NCI-H128 (cell line): ENCODE results near the gene HINT3.
"Not testable (repeated sequence)": the region's sequence is repeated elsewhere in the genome, so short reads cannot be mapped to it uniquely, and the experiment has no call there.

Source experiments
- DNase-seq: peaks from one replicate; lab custom pipeline; 2025; ENCODE audit not compliant: unreplicated experiment; lab: John Stamatoyannopoulos, UW

The HINT3 gene

DNA sequence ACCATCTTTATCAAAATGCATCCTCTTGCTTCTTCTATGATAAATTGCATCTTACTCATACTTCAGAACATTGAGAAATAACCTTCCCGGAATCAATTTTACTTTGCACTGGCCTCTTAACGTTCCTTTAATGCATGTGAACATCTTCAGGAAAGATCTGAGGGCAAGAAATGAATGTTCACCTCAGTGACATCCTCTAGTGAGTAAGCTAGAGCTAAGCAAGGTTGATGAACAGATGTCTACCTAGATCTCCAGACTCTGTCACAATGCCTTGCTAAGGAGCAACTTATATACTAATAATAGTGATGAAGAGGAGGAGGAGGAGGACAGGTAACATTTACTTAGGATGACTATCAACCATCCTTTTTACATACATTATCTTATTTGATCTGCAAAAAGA, 16.8 kb upstream of the HINT3 start:
- no peak for DNase-seq

DNA sequence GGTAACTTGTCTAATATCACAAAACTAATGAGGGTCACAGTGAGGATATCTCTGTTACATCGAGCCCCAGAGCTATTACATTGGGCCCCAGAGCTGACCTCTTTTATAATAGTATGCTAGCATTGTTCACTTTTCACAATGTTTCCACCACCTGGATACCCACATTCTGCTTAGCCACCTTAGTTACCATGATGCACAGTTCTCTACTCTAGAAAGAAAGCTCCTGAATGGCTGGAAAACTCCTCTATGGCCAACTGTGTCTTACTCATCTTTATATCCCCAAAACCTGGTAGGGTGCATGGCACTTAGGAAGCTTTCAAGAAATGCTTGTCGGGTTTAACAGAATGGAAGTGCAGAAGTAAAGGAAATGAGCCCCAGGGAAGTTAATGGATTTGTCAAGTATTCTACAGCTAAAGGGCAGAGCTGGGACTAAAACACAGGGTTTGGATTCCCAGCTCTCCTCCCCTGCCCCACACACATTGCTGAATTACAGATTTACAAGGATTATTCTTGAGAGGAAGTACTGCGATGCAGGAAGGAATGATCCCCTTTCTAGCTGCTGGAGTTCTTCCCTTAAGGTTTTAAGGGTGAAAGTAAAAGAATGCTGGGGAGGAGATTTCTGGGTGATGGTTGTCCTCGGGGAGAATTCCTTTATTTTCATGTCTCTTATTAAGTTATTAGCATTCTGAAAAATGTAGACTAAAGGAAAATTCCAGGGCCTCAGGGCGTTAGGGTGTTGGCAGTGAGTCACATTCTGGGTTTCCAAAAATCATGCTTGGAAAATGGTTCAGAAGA, 16.1 kb upstream of the HINT3 start:
- DNase-seq = no peak

DNA sequence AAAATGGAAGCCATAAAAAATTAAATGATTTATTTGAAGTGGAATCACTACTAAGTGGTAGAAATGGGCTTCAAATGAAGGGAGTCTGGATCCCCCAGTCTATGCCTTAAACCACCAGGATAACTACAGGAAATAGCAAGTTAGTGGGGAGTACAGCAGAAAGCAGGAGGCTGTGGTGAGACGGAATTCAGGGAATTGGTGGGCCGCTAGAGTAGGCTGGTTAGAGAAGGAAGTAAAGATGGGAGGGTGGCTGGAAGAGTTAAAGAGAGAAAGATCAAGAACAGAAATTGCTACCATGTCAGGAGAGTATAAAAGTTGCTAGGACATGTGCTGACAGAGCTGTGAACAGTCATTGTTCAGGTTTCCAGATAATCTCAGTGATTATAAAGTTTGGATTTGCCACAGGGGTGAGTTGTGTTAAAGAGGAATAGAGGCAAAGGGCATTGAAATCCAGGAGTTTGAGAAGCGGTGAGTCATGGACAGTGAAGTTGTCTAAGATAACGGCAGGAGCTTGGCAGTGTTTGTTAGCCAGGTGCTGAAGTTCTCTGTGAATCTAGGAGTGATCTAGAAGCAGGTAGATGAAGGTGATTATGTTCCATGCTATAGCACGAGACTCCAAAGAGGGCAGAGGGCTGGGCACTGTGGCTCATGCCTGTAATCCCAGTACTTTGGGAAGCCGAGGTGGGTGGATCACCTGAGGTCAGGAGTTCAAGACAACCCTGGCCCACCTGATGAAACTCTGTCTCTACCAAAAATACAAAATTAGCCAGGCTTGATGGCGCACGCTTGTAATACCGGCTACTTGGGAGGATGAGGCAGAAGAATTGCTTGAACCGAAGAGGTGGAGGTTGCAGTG, 13.7 kb upstream of the HINT3 start:
- DNase-seq = no peak

DNA sequence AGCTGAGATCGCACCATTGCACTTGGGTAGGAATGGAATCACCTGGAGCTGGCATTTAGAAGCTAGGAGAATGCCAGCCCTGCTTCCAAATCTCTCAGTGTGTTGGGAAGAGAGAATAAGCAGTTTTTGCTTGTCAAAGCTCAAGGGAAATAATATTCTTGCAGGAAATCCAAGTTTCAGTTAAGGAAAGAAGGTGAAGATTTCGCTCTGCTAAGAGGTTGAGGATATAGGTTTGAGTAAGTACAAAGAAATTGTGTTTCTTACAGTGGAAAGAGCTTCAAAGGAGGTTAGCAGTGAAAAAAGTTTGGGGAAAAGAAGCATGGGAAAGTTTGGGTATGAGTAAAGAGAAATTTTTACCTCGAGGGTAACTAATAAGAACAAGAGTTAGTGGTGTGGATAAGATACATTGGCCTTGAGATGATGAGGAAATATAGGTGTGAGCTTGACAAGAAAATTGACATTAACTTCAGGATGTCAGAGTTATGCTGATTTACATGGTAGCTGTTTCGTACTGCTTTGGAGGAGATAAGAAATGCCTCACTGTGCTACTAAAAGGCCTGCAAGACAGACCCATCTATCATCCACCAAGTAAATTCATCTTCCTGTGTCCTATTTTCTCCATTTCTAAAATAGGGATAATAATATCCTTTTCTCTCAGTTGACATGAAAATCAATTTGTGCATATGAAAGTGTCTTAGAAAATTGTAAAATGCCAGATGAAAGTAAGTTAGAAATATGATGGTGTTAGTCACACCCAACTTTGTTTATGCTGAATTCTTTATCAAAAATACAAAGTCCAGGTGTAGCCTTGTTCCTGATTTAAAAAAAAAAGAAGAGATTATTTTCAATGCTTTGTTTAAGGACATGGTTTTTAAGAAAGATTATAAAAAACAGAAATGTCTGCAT, 12.8 kb upstream of the HINT3 start:
- DNase-seq = no peak

DNA sequence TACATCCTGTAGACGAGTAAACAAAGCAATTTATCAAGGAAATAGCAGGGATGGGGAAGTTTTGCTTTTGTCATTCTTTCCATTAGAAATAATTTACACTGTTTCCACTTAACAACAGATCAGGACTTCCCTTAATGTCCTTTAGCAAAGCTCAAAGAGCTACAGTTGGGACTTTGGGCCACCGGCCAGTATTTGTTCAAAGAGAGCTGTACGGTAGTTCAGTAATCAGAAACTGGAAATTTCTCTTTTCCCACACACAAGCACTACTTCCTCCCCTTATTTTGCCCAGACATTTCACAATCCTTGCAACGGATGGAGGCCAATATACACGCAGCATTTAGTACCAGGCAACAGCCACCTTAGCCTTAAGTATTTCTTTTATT, 12.1 kb upstream of the HINT3 start:
- no peak for DNase-seq

DNA sequence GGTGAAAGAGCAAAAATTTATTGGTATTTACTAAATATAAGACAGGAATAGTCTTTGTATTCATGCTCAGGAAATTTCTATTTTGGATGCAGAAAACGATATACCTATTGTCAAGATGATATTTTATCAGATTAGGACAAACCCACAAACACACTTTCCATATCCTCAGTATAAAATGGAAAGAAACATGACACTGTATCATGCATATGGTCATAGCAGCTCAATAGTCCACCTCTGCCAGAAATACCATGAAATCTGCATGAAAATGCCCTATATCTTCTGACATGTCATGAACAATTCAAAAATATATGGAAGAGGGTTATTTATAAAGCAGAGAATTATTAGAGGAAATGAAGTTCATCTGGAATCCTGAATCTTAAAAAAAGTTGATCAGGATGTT, 11.7 kb upstream of the HINT3 start:
- DNase-seq = no peak

DNA sequence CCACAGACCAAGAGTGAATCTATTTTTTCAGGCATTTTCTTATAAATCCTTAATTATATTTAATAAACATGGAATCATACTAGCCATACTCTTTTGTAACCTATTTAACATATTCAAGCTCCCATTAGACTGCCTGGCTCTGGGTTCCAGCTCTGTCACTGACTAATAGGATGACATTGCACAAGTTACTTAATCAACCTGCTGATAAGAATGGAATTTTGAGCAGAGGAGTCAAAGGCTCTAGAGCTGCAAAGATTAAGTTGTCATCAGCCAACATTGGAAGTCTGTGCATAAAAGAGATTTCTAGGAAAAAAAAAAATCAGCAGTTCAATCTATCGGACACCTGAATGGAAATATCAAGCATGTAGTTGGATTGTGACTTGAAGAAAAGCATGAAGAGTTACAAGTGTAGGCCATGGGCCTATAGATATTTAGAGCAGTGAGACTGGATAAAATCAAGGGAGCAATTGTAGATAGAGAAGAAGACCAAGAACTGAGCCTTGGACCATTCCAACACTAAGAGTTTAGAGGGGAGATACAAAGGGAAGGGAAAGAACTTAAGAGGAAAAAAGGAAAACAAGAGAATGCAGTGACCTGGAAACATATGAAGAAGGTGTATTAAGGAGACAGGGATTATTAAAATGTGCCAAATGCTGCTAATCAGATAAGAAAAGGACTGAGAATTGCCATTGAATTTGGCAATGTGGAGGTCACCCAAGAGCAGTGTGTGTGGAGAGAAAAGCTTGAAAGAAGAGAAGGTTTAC, 11.0 kb upstream of the HINT3 start:
- no peak for DNase-seq

DNA sequence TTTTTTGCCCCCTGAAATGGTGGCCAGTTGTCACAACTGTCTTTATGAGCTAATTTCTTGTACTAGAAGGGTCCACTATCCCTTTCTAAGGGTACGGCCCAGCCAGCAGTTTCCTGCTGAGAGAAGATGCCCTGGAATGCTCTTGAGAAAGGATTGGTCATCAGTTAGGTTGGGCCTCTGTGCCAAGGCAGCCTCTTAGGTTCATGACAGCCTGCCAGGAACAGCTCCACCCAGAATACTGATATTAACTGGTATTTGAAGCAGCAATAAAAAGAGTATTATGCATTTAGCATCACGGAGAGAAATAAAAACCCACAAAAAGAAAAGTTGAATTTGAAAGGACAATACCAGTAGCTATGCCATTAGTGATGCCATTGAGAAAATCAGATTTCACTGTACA, 9.0 kb upstream of the HINT3 start:
- DNase-seq = no peak

DNA sequence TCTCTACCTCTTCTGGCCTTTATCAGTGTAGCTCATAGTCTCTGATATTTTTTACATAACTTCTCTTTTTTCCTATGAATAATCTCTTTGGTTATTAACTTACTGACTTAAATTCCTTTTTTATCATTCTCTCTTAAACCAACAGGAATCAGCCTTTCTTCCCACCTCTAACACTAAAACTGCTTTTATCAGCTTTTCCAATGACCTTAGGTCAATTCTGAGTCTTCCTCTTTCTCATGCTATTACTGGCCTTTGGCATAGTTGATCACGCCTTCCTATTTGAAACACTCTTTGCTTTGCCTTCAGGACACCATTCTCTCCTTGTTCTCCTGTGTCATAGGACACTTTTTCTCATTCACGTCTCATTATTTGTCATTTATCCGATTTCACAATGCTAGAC, 8.1 kb upstream of the HINT3 start:
- DNase-seq = no peak

DNA sequence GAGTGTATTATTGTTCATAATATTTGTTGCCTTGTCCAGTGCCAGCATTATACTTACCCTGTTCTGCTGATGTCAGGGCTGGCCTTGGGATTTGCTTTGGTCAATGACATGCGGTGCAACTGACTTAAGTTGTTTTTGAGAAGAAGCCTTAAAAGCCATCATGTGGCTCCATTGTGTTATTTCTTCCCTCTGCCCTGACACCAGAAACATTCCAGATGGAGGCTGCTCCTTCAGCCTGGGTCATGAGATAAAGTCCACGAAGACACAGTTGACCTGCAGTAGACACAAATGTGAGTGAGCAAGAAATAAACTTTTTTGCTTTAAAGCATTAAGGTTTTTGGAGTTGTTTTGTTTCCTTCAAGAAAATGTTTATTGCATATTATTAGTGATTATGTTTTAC, 7.5 kb upstream of the HINT3 start:
- no peak for DNase-seq

DNA sequence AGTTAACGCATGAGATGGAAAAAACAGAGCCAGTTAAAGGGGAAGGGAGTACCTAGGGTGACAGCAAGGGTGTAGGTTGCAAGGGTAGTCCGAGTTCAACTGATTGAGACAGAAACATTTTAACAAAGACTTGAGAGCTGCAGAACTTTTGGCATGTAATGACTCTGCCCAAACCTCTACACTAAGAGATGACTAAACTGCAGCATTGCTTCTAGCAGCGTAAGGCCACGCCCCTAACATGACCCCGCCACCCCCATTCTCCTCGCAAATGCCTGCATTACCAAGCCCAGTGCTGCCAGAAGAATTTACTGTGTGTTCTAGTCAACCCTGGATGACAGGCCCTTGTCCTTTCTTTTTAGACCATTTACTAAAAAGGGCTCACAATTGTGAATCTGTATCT, 6.3 kb upstream of the HINT3 start:
- DNase-seq = no peak

DNA sequence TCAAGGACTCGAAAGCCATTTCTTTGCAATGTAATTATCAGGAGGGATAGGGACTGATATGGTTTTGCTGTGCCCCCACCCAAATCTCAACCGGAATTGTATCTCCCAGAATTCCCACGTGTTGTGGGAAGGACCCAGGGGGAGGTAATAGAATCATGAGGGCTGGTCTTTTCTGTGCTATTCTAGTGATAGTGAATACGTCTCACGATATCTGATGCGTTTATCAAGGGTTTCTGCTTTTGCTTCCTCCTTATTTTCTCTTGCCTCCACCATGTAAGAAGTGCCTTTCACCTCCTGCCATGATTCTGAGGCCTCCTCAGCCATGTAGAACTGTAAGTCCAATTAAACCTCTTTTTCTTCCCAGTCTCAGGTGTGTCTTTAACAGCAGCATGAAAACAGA, 5.9 kb upstream of the HINT3 start:
- DNase-seq = not testable (repeated sequence)

DNA sequence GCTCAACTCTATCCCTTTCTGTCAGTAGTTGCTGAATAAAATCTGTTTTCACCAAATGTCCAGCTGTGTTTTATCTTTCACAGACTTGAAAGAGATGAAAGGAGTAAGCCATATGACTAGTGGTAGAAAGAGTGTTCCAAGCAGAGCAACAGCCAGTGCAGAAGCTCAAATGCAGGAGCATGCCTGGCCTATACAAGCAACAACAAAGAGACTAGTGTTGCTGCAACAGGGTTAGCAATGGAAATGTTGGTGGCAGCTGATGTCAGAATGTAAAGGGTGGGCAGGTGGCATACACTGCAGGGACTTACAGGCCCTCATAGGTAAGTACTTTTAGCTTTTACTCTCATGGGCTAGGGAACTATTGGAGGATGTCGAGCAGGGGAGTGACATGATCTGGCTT, 5.2 kb upstream of the HINT3 start:
- DNase-seq = no peak

DNA sequence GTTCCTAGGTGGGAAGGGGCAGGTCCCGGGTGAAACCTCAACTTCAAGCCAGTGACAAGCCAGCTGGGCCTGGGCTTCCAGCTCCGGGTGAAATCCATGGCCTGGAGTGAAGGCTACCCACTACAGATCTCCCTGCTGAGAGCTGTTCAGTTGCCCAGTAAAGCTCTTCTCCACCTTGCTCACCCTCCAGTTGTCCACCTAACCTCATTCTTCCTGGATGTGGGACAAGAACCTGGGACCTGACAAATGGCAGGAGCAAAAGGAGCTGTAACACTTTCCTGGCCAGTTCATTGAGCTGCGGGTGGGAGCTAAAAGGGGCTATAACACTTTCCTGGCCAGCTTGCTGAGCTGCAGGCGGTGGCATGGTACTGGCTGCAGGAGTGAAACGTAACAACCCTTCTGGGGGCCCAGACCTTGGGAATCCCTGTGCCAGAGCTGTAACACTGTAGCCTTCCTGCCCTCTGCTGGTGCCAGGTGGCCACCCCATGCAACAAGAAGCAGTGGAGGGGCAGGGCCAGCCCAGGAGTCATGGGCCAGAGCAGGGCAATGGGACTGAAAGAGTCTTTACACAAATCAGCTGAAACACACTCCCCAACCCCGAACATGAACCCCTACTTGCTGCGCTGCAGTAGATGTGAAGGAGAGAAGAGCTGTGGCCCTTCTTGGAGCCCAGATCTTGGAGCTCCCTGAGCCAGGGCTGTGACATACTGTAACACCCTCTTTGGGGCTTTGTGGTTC, 3.6 kb upstream of the HINT3 start:
- no peak for DNase-seq

DNA sequence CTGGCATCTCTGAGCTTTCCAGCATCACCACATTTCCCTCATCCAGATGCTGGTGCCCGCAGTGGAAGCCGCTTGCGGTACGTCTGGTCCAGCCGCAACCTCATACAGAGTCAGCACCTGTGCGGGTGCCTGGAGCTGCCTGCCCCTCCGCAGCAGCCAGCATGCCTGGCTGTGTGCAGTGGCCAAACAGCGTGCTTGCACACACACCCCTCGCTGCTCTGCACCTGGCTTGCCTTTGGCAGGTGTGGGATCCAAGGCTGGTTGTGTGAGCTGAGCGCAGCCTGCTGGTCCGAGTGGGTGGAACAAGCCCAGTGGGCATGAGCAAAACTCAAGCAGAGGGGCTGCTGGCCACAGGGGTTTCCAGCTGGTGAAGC, 3.1 kb upstream of the HINT3 start:
- peak; percentile 81 for DNase-seq

DNA sequence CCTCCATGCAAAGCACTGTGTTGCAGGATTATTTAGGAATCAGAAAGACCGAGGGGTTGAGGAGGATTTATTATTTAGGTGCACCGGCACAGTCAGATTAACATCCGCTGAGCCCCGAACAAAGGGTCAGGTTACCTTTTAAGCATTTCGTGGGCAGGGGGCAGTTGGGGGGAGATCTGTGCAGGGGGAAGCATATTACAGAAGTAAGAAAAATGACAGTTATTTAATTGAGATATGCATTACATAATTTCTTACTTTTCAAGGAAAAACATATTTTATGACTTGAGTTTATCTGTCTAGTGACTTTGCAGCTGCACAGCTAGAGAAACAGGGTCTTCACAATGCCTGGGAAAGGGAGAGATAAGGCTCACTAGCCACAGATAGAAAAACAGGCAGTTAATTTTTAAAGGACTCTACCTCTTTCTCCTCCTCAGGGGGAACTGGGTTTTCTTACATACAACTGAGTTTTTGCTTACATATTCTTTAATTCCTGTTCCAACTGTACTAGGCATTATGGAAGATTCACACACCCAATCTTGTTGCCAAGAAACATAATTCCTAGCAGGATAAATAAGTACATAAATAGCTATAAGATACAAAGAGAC, 1.7 kb upstream of the HINT3 start:
- no peak for DNase-seq

DNA sequence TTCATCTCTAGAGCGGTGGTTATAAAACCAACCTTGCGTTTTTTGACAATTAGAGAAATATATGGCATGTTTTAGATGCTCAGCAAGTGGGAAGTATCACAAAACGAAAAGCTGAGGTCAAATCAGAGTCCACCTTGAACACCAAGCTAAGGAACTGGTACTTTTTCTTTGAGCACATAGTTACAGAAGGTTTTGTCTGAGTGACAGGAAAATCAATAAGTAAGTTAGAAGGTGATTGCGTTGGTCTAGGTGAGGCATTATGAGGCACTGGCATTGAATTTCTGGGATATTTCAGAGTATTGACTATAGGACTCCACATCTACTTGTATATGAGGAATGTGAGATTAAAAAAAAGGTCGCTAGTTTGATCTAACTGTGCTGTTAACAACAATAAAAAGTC, 597 bp upstream of the HINT3 start:
- no peak for DNase-seq

DNA sequence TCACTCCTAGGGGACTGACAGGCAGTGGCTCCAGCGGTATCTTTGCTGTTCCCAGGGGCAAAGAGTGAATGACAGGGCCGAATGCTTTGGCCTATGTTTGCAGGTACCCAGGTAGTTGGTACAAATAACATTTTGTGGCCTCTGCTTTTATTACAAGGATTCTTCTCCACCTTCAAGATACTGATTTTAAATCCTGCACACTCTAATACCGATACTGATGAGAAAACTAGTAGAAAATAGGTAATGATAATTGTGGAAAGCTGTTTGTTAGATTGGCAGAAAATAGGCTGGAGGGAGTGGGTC, 772 bp downstream of the HINT3 start:
- no peak for DNase-seq

DNA sequence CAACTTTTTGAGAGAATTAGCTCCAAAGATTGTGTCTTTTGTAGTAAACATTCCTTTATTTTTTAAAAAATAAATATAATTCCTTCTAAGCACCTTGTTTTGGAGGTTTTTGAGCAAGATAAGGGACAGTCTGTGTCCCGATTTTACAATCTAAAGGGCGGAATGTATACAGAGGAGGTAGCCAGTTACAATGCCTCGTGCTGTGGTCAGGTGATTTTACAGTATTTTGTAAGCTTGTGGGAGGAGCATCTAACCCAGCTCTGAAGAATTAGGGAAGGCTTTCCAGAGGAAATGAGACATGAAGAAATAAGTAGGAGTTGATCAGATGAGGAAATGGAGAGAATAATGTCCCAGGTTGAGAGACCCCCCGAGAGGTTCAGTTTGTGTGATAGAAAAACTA, 1.3 kb downstream of the HINT3 start:
- DNase-seq = no peak

DNA sequence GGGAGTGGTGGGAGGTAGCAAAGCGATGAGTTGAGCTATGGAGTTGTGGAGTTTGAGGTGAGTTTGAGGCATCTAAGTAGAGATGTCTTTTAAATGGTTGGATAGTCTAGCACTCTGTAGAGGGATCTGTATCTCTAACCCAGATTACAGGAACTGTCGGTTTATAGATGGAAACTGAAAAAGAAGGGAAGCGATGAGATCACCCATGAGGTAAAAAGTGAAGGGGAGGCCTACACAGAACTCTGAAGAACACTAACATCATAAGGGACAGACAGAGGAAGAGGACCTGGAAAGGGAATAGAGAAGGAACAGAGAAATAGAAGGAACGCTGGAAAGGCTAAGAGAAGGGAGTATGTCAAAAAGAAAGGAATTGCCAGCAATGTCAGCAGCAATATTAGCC, 2.5 kb downstream of the HINT3 start:
- DNase-seq = no peak
